ENCODE results near the gene TMEM26.

Gene TMEM26

DNA sequence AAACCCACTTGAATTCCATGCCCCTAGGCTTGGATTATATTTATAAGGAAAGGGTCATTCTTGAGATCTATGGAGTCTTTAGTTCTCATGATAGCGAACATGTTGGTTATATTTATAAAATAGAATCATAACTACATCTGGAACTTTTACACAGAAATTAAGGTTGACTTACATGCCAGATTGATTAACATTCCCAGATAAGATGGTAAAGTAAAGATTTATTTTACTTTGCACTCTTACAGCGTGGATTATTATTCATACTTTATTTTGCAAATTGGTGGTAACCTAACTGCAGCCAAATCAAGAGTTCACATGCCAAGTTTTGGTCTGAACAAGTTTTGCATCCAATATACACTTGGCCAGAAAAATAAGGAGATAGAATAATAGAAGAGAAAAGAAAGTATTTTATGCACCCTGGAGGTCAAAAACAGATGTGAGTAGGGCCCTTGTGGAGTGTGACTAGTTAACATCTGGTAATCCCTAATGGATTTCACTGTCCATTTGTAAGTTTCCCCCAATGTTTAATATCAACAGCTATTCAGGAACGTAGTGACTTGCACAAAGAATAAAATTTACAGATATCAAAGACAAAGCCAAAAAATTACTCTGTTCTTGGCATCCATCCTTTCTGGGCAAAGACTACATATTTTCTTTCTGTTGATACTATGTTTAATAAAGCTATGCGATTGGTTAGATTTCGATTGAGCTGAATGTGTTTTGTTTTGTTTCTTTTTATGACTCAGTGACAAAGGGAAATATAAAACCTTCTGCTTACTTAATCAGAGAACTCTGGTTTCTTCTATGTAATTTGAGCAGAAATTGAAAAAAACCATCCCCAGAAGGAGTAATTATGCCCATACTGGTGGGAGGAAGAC lies 10.1 kb upstream of the TMEM26 start:
- TF ChIP-seq CTCF (IDR thresholded peaks at IDR 0.05; ENCODE audit: low read depth, low read length), result no peak
- DNase-seq (ENCODE audit: low read depth in 2 of 2), result peak; percentile 77 to 86

DNA sequence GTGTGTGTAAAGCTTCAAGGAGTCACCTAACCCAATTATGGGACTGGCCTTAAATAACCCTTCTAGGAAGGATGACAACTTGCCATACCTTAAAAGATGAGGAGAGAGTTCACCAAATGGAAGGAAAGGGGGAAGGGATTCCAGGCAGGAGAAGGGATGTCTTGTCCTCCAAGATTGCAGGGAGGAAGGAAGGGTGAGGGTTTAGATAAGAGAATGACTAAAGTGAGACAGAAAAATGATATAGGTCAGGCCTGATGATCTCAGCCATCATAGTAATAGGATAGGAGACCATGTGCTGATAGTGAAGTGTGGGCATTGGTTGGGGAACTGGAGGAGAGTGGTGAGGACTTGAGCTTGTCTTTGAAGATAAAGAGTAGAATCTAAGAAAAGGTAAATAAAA lies 7.7 kb upstream of the TMEM26 start:
- no peak for DNase-seq (ENCODE audit: low read depth in 2 of 2)
- TF ChIP-seq CTCF (IDR thresholded peaks at IDR 0.05; ENCODE audit: low read depth, low read length), result no peak
- H3K4me3 ChIP-seq (replicated peaks in 1 of 2; ENCODE audit: low read depth in 2 of 2, low read length in 2 of 2), result no peak overlapping the region

More for the DNA sequence above, 10.1 kb upstream of the TMEM26 start:
- H3K4me3 ChIP-seq (replicated peaks in 1 of 2; ENCODE audit: low read depth in 2 of 2, low read length in 2 of 2), result no peak overlapping the region

DNA sequence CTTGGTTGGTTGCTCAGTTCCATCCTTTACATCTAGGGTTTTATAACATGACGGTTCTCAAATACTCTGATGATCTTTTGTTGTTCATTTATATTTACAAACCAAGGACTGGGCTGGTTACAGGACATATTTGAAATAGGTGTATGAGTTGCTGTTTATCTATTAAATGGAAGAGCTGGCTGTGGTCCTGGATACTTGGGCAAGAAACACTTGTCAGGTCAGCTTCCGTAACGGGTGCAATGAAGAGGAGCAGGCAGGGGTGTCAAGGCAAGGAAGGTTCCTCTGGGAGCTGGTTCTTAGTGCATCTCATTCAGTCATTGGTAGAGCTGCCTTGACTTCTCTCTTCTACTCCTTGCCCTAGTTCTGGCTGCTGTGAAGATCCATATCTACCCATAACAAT lies 4.8 kb upstream of the TMEM26 start:
- H3K4me3 ChIP-seq (replicated peaks in 1 of 2; ENCODE audit: low read depth in 2 of 2, low read length in 2 of 2), result no peak overlapping the region
- no peak for TF ChIP-seq CTCF (IDR thresholded peaks at IDR 0.05; ENCODE audit: low read depth, low read length)
- DNase-seq (ENCODE audit: low read depth in 2 of 2), result no peak

DNA sequence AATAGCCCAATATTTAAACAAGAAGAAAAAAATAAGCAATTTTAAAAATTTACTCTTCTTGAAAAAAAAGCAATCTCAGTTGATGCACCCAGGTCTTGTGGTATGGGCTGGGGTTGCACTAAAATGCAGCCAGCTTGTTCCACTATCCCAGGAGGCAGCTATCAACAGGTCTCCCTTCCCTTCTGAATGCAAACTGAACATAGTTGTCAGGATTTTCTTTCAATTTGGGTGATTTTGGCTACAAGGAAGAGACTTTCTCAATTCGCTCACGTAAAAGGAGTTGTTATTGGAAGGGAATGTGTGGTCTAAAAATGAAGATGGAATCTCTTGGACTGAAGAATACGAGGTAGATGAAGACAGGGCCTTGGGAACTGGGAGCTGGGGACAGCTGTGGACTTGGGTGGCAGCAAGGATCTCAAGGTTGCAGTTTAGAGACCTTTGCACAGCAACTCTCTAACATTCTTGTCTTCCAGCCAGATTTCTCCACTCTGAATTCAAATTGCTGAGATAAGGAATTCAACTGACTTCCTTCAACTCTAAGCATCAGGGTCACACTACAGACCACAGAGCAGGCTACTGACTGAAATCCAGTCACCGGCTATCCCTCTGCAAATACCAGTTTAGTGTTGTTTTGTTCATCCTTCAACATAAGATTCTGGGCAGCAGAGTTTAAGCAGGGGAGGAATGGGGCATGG lies 3.1 kb upstream of the TMEM26 start:
- no peak for TF ChIP-seq CTCF (IDR thresholded peaks at IDR 0.05; ENCODE audit: low read depth, low read length)
- no peak overlapping the region for H3K4me3 ChIP-seq (replicated peaks in 1 of 2; ENCODE audit: low read depth in 2 of 2, low read length in 2 of 2)
- peak in 1 of 2 donors; percentile 55 for DNase-seq (ENCODE audit: low read depth in 2 of 2)

- H3K4me3 ChIP-seq (replicated peaks in 1 of 2; ENCODE audit: low read depth in 2 of 2, low read length in 2 of 2), result no peak overlapping the region
- no peak for DNase-seq (ENCODE audit: low read depth in 2 of 2)
- no peak for TF ChIP-seq CTCF (IDR thresholded peaks at IDR 0.05; ENCODE audit: low read depth, low read length)
Measured at GRCh38 chr10:61455656-61456055, 2.5 kb upstream of the TMEM26 start.

DNA sequence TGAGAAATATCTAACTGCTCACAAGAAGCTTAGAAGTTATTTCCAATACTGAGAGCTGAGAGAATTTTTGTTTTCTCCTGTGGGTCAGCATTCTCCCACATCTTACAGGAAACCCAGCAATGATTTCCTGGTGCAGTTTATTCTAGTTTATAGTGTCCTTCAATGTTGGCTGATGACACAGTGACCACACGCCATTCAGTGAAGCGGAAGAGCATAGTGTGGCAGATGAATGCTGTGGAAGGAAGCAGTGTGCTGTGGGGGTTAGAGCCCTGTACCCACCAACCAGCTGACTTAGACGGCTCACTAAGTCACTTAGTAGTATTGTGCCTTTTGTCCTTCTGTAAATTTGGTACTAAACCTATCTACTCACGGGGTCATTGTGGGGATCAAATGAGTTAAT lies 1.4 kb upstream of the TMEM26 start:
- no peak for TF ChIP-seq CTCF (IDR thresholded peaks at IDR 0.05; ENCODE audit: low read depth, low read length)
- no peak overlapping the region for H3K4me3 ChIP-seq (replicated peaks in 1 of 2; ENCODE audit: low read depth in 2 of 2, low read length in 2 of 2)
- DNase-seq (ENCODE audit: low read depth in 2 of 2), result no peak

All from cardiac fibroblast (primary cell).